ENCODE data around the gene RAB12.

- TF ChIP-seq TAF1 (IDR thresholded peaks at IDR 0.05; ENCODE audit: borderline replicate concordance, insufficient read depth, low read length) (no peak), SIN3A (IDR thresholded peaks at IDR 0.05; ENCODE audit: borderline replicate concordance, insufficient read depth, low read length) (no peak), POLR2AphosphoS5 (IDR thresholded peaks at IDR 0.05; ENCODE audit: low read depth, low read length) (no peak)
Measured at GRCh38 chr18:8616028-8616401, 6.8 kb downstream of the RAB12 start.

Measured in PFSK-1 (cell line).